H1 (cell line): ENCODE results near the gene FOXP4. TPM values are rescaled to one million over a fixed set of nuclear protein-coding genes. Genes with fewer than 3 reads are reported as not detected.

Source experiments
- CTCF ChIA-PET: fragments of 300-600 bp; sonication (Branson Sonifier 250); formaldehyde crosslinking; loops from one replicate; lab custom pipeline; 2021; ENCODE audit not compliant: partially characterized antibody; lab: Charles Lee
- POLR2A ChIA-PET: fragments of 300-600 bp; sonication (Branson Sonifier 250); formaldehyde crosslinking; loops from one replicate; lab custom pipeline; 2021; ENCODE audit warnings: inconsistent platforms; ENCODE audit not compliant: partially characterized antibody; lab: Charles Lee
- DNase-seq, 2 experiments: peaks; one replicate each; pipeline versions ENCODE4 v3.0.0 to v3.0.0-alpha.2; 2010 to 2022; ENCODE audit warnings: low spot score in 2 of 2, low read depth in 1 of 2, mixed read lengths in 1 of 2
- FAIRE-seq: peaks from 2 replicates; lab custom pipeline; 2011; peaks lifted over from hg19 to GRCh38; lab: Jason Lieb, UNC
- H2AFZ ChIP-seq: 2 replicates; pipeline ENCODE4 v1.8.1; 2012; ENCODE audit warnings: low read length, inconsistent platforms
- H2AK5ac ChIP-seq: 2 replicates; pipeline ENCODE4 v1.6.1; 2013; ENCODE audit warnings: low read depth, low read length
- H2BK120ac ChIP-seq: replicated peaks from 2 replicates; pipeline ENCODE3; 2013; ENCODE audit warnings: low read depth, low read length, inconsistent platforms
- H2BK12ac ChIP-seq: 2 replicates; pipeline ENCODE4 v1.6.1; 2013; ENCODE audit warnings: low read depth, low read length
- H2BK15ac ChIP-seq: 2 replicates; pipeline ENCODE4 v1.6.1; 2013; ENCODE audit warnings: low read length
- H2BK20ac ChIP-seq: 2 replicates; pipeline ENCODE4 v1.6.1; 2013; ENCODE audit warnings: low read length
- H2BK5ac ChIP-seq: 2 replicates; pipeline ENCODE4 v1.6.1; 2013; ENCODE audit warnings: low read depth, low read length
- H3K14ac ChIP-seq: 2 replicates; pipeline ENCODE4 v1.6.1; 2013; ENCODE audit warnings: inconsistent platforms; ENCODE audit not compliant: insufficient read length
- H3K18ac ChIP-seq: 2 replicates; pipeline ENCODE4 v1.6.1; 2013; ENCODE audit warnings: low read length; ENCODE audit errors: extremely low read depth
- H3K23ac ChIP-seq: 2 replicates; pipeline ENCODE4 v1.6.1; 2013; ENCODE audit warnings: inconsistent platforms; ENCODE audit not compliant: insufficient read length
- H3K23me2 ChIP-seq: 2 replicates; pipeline ENCODE4 v1.6.1; 2013; ENCODE audit warnings: low read depth, low read length
- H3K27ac ChIP-seq: 2 replicates; pipeline ENCODE4 v1.6.1; 2011; ENCODE audit warnings: low read depth, low read length, inconsistent platforms
- H3K27me3 ChIP-seq, 4 experiments: replicated peaks in 1 of 4; 1 replicate in 1 of 4; 2 replicates in 3 of 4; pipeline versions ENCODE4 v1.6.1 to v1.8.1; 2011 to 2013; ENCODE audit warnings: low read length in 3 of 4, mild to moderate bottlenecking in 3 of 4, inconsistent platforms in 2 of 4, mixed read lengths in 2 of 4, moderate library complexity in 1 of 4; ENCODE audit not compliant: control insufficient read depth in 3 of 4, insufficient read depth in 3 of 4; ENCODE audit errors: extremely low read depth in 1 of 4
- H3K36me3 ChIP-seq, 4 experiments: 2 replicates each; pipeline versions ENCODE4 v1.6.1 to v1.8.1; 2011 to 2013; ENCODE audit warnings: mild to moderate bottlenecking in 4 of 4, low read length in 3 of 4, moderate library complexity in 2 of 4, control low read depth in 1 of 4, inconsistent platforms in 1 of 4; ENCODE audit not compliant: insufficient read depth in 4 of 4, control insufficient read depth in 2 of 4
- H3K4ac ChIP-seq: replicated peaks from 2 replicates; pipeline ENCODE3; 2013; ENCODE audit warnings: low read length, low read depth, mixed read lengths, inconsistent platforms; ENCODE audit not compliant: insufficient read length
- H3K4me1 ChIP-seq, 4 experiments: replicated peaks in 1 of 4; 1 replicate in 1 of 4; 2 replicates in 3 of 4; pipeline versions ENCODE4 v1.6.1 to v1.8.1; 2011 to 2013; ENCODE audit warnings: low read length in 3 of 4, inconsistent platforms in 2 of 4, mixed read lengths in 1 of 4; ENCODE audit not compliant: insufficient read depth in 4 of 4, control insufficient read depth in 3 of 4
- H3K4me2 ChIP-seq, 2 experiments: 2 replicates each; pipeline versions ENCODE4 v1.6.1 to v1.8.1; 2011 to 2013; ENCODE audit warnings: low read depth in 2 of 2, low read length in 2 of 2, control low read depth in 1 of 2, inconsistent platforms in 1 of 2, mild to moderate bottlenecking in 1 of 2; ENCODE audit not compliant: insufficient read depth in 1 of 2
- H3K4me3 ChIP-seq, 4 experiments: fragments of 200-600, 300-600 bp in 1 of 4; sonication (generic), shearing (Covaris generic), sonication (Bioruptor Twin) in 1 of 4; 2 replicates each; pipeline versions ENCODE4 v1.5.1 to v1.8.1; 2011 to 2016; ENCODE audit warnings: low read length in 4 of 4, low read depth in 3 of 4, control low read depth in 2 of 4, inconsistent platforms in 2 of 4, mild to moderate bottlenecking in 2 of 4, mixed read lengths in 1 of 4, moderate library complexity in 1 of 4; ENCODE audit not compliant: insufficient read depth in 2 of 4; ENCODE audit errors: extremely low read depth in 1 of 4
- H3K56ac ChIP-seq: replicated peaks from 2 replicates; pipeline ENCODE3; 2013; ENCODE audit warnings: low read depth, mild to moderate bottlenecking, mixed read lengths, low read length, inconsistent platforms; ENCODE audit not compliant: insufficient read length
- H3K79me1 ChIP-seq: 2 replicates; pipeline ENCODE4 v1.6.1; 2013; ENCODE audit warnings: low read depth, low read length, control low read depth
- H3K79me2 ChIP-seq, 2 experiments: 2 replicates each; pipeline versions ENCODE4 v1.6.1 to v1.8.1; 2012 to 2013; ENCODE audit warnings: low read length in 2 of 2, mild to moderate bottlenecking in 2 of 2, inconsistent platforms in 1 of 2; ENCODE audit not compliant: insufficient read depth in 2 of 2, control insufficient read depth in 1 of 2
- H3K9ac ChIP-seq, 4 experiments: replicated peaks in 1 of 4; 1 replicate in 1 of 4; 2 replicates in 3 of 4; pipeline versions ENCODE4 v1.6.1 to v1.8.1; 2011 to 2013; ENCODE audit warnings: low read depth in 3 of 4, low read length in 3 of 4, control low read depth in 2 of 4, mild to moderate bottlenecking in 2 of 4, moderate library complexity in 2 of 4, inconsistent platforms in 1 of 4; ENCODE audit errors: extremely low read depth in 1 of 4
- H3K9me3 ChIP-seq, 2 experiments: 2 replicates each; pipeline versions ENCODE4 v1.6.1 to v1.8.1; 2012 to 2013; ENCODE audit warnings: mild to moderate bottlenecking in 2 of 2, moderate library complexity in 2 of 2, control low read depth in 1 of 2, inconsistent platforms in 1 of 2, low read depth in 1 of 2, low read length in 1 of 2, mixed read lengths in 1 of 2; ENCODE audit not compliant: insufficient read depth in 2 of 2
- H4K20me1 ChIP-seq, 2 experiments: replicated peaks in 1 of 2; 2 replicates each; pipeline versions ENCODE3 to v1.8.1; 2011 to 2013; ENCODE audit warnings: inconsistent platforms in 2 of 2, low read length in 2 of 2, mild to moderate bottlenecking in 1 of 2; ENCODE audit not compliant: insufficient read depth in 2 of 2, control insufficient read depth in 1 of 2
- H4K5ac ChIP-seq: 2 replicates; pipeline ENCODE4 v1.6.1; 2013; ENCODE audit warnings: low read length, low read depth, mixed read lengths, inconsistent platforms; ENCODE audit not compliant: insufficient read length
- H4K8ac ChIP-seq: 2 replicates; pipeline ENCODE4 v1.8.0; 2013; ENCODE audit warnings: mild to moderate bottlenecking, moderate library complexity, low read length, inconsistent platforms; ENCODE audit not compliant: insufficient read depth; ENCODE audit errors: extremely low read depth
- H4K91ac ChIP-seq: replicated peaks from 2 replicates; pipeline ENCODE3; 2013; ENCODE audit warnings: low read length, mixed read lengths, inconsistent platforms; ENCODE audit not compliant: insufficient read length
- ASH2L ChIP-seq: fragments of 200-600, 300-600 bp; sonication (generic); IDR thresholded peaks from one replicate; pipeline ENCODE4 v1.7.1; 2017; ENCODE audit warnings: low read length
- CEBPB ChIP-seq: IDR thresholded peaks from 2 replicates; pipeline ENCODE4 v1.6.1; 2012; ENCODE audit warnings: low read depth, low read length
- SUZ12 ChIP-seq: fragments of 200-600 bp; sonication (generic); IDR thresholded peaks from 2 replicates; pipeline ENCODE4 v1.6.1; 2012; ENCODE audit warnings: mild to moderate bottlenecking, inconsistent platforms, low read length, moderate library complexity, mixed read lengths
- WGBS, 2 experiments: shearing (Covaris generic) in 1 of 2; methylation state at CpG; one replicate each; pipeline versions ENCODE4 v1.1.6 to v1.1.7; 2013 to 2015; ENCODE audit warnings: low lambda C conversion rate in 2 of 2, mixed read lengths in 2 of 2, inconsistent platforms in 1 of 2, low coverage in 1 of 2, missing lambda C conversion rate in 1 of 2; ENCODE audit not compliant: insufficient replicate concordance in 2 of 2, insufficient coverage in 1 of 2, insufficient read length in 1 of 2; ENCODE audit errors: extremely low coverage in 1 of 2, missing lambda C conversion rate in 1 of 2; 5-methylcytosine and 5-hydroxymethylcytosine counted together
- polyA plus RNA-seq, 7 experiments: library from polyadenylated mRNA; depleted of rRNA in 3 of 7; stranded (reverse) in 5 of 7; unstranded in 2 of 7; fragments of >200 nt in 5 of 7; fragments of 200-250 nt in 2 of 7; gene quantifications; 1 replicate in 5 of 7; 2 replicates in 1 of 7; 4 replicates in 1 of 7; pipeline versions ENCODE4 v1.2.1 to v1.2.3, GENCODE V29; 2011 to 2013; ENCODE audit warnings: missing spikeins in 2 of 7, mixed read lengths in 2 of 7
- total RNA-seq: library from RNA; stranded (reverse); fragmentation: NEBNext Ultra II Directional; extraction: Animal tissue kit (Norgen Biotek cat#: 25700); gene quantifications from 2 replicates; pipeline ENCODE4 v1.2.1, GENCODE V29; 2021

The FOXP4 gene
- total and polyA plus RNA-seq, 2 of the 8 experiments (the other 6 are each of a cell fraction or from before 2014, with no cell fraction given), result 4.8 to 13.3 TPM

- Histone ChIP-seq H3K4me2 (no peak overlapping the region), H3K9ac (no peak overlapping the region), H3K27ac (no peak overlapping the region), H2BK5ac (no peak overlapping the region), H2BK12ac (no peak overlapping the region), H2BK20ac (no peak overlapping the region), H3K36me3 (no peaks in the 10 kb centered on the region), H3K9me3 (no peaks in the 10 kb centered on the region), H3K4ac (no peak overlapping the region), H4K91ac (no peak overlapping the region), H3K79me2 (no peaks in the 10 kb centered on the region), H3K23ac (no peak overlapping the region), H2AFZ (no peak overlapping the region), H2BK120ac (no peak overlapping the region), H3K4me3 (no peak overlapping the region), H3K56ac (no peak overlapping the region), H4K20me1 (peaks cover 0 to 2% of the 10 kb centered on the region in 2 experiments), H3K4me1 (peaks cover 0 to 11% (median 4%) of the 10 kb centered on the region in 4 experiments; a peak in 6 of 7 replicates), H2AK5ac (no peak overlapping the region), H3K79me1 (no peaks in the 10 kb centered on the region), H2BK15ac (no peak overlapping the region), H3K18ac (no peak overlapping the region; the same call in 1 of the 2 replicates), H3K14ac (no peak overlapping the region), H4K5ac (no peak overlapping the region), H3K23me2 (peaks cover 7% of the 10 kb centered on the region), H4K8ac (no peak overlapping the region), H3K27me3 (peaks cover 25 to 76% (median 55%) of the 10 kb centered on the region in 4 experiments)
- POLR2A ChIA-PET, result interaction anchor here (1.0 kb wide), 1 partner anchor 42 kb away, joined by 3 read pairs; no protein-coding TSS in a partner anchor
- CTCF ChIA-PET, result interaction anchor here (0.8 to 3.0 kb wide), 13 partner anchors 12 to 142 kb away, joined by 3 to 12 read pairs (median 4); no protein-coding TSS in a partner anchor
- WGBS, 2 experiments, result 81% methylated on average over 5 of the region's 5 CpGs; no CpG with 5 or more reads in 1 of the 2 experiments
- TF ChIP-seq SUZ12 (no peak), ASH2L (no peak), CEBPB (no peak)
- DNase-seq (no peak), FAIRE-seq (no peak)
These were observed 36.6 kb upstream of the FOXP4 start for GRCh38 chr6:41509580-41509979.
